ENCODE results near the gene RNU7-1. TPM values are rescaled to one million over a fixed set of nuclear protein-coding genes. Genes with fewer than 3 reads are reported as not detected.

RNU7-1 gene
- total RNA-seq, 1 donor from 2014 or later, result not detected

DNA sequence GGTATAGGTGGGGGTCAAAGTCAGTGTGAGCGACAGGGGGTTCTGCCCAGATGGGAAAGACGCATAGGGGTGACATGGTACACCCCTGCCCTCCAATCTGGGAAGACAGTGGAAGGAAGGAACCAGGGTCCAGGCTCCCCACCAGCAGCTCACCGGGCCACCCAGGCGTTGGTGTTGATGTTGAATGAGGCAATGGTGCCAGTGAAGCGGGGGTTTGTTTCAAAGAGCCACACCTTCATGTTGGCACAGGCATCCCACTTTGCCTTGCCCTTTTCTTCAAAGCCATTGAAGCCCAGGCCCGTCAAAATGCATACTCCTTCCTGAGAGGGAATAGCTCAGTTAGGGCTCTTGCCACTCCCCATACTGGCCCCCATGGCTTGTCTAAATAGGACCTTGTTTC, 34.6 kb downstream of the RNU7-1 start:
- DNase-seq, result no peak
- CTCF ChIA-PET, result no interaction called here
- Mint-ChIP-seq H3K27ac (no peak overlapping the region), H3K4me3 (no peak overlapping the region), H3K9me3 (no peaks in the 10 kb centered on the region), H3K4me1 (no peaks in the 10 kb centered on the region), H3K36me3 (ENCODE audit: low read depth) (peaks cover 86% of the 10 kb centered on the region), H3K27me3 (no peaks in the 10 kb centered on the region)
- no peak for ATAC-seq (ENCODE audit: low read depth)
- TF ChIP-seq, protein P1, sequence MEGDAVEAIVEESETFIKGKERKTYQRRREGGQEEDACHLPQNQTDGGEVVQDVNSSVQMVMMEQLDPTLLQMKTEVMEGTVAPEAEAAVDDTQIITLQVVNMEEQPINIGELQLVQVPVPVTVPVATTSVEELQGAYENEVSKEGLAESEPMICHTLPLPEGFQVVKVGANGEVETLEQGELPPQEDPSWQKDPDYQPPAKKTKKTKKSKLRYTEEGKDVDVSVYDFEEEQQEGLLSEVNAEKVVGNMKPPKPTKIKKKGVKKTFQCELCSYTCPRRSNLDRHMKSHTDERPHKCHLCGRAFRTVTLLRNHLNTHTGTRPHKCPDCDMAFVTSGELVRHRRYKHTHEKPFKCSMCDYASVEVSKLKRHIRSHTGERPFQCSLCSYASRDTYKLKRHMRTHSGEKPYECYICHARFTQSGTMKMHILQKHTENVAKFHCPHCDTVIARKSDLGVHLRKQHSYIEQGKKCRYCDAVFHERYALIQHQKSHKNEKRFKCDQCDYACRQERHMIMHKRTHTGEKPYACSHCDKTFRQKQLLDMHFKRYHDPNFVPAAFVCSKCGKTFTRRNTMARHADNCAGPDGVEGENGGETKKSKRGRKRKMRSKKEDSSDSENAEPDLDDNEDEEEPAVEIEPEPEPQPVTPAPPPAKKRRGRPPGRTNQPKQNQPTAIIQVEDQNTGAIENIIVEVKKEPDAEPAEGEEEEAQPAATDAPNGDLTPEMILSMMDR (IDR thresholded peaks at IDR 0.05), result no peak
- intact Hi-C loops (cut with micrococcal nuclease), result no loop called here
- POLR2A ChIA-PET, result interaction anchor here (0.8 to 1.5 kb wide), 4 partner anchors 34 to 126 kb away, joined by 3 to 4 read pairs (median 4); partner anchors contain the start of genes C12orf57 and RNU7-1

DNA sequence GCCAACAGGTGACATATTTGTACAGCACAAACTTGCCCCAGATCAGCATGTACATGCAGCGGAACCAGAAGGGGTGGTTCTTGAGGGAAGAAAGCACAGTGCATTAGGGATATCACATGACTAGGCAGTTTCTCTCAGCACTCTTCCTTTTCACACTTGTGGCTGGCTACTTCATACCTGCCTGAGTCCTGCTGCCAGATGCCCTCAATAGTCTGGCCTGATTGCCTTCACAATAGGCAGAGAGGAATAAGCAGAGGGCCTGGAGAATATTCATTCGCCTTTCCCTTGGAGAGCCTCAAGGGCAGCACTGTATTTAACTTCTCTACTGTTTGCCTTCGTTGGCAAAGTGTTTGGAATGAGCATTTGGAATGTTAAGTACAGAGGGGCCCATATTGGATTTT, 35.0 kb downstream of the RNU7-1 start:
- no peak overlapping the region for H3K4me3 Mint-ChIP-seq
- no peak for ATAC-seq (ENCODE audit: low read depth)
- DNase-seq, result no peak
- TF ChIP-seq, protein P1 (IDR thresholded peaks at IDR 0.05), result no peak
- no peaks in the 10 kb centered on the region for H3K27me3 Mint-ChIP-seq
- H3K36me3 Mint-ChIP-seq (ENCODE audit: low read depth), result peaks cover 88% of the 10 kb centered on the region
- no peak overlapping the region for H3K27ac Mint-ChIP-seq
- no peaks in the 10 kb centered on the region for H3K4me1 Mint-ChIP-seq
- POLR2A ChIA-PET, result interaction anchor here (1.2 to 1.5 kb wide), 3 partner anchors 35 to 126 kb away, joined by 3 to 4 read pairs (median 3); partner anchors contain the start of genes C12orf57 and RNU7-1
- no peaks in the 10 kb centered on the region for H3K9me3 Mint-ChIP-seq
- intact Hi-C loops (cut with micrococcal nuclease), result no loop called here
- CTCF ChIA-PET, result no interaction called here

- TF ChIP-seq, protein P1 (IDR thresholded peaks at IDR 0.05), result no peak
- H3K36me3 Mint-ChIP-seq (ENCODE audit: low read depth), result peaks cover 84% of the 10 kb centered on the region
- no peaks in the 10 kb centered on the region for H3K27me3 Mint-ChIP-seq
- no peaks in the 10 kb centered on the region for H3K4me1 Mint-ChIP-seq
- ChIA-PET CTCF (no interaction called here), POLR2A (interaction anchor here (1.2 to 1.5 kb wide), 2 partner anchors 35 to 55 kb away, joined by 3 to 4 read pairs; partner anchors contain the start of genes C12orf57 and RNU7-1)
- DNase-seq (no peak), ATAC-seq (ENCODE audit: low read depth) (no peak)
- no peak overlapping the region for H3K4me3 Mint-ChIP-seq
- no peak overlapping the region for H3K27ac Mint-ChIP-seq
- H3K9me3 Mint-ChIP-seq, result no peaks in the 10 kb centered on the region
- intact Hi-C loops (cut with micrococcal nuclease), result no loop called here
Observed at GRCh38 chr12:6979021-6979420, 35.4 kb downstream of the RNU7-1 start.

DNA sequence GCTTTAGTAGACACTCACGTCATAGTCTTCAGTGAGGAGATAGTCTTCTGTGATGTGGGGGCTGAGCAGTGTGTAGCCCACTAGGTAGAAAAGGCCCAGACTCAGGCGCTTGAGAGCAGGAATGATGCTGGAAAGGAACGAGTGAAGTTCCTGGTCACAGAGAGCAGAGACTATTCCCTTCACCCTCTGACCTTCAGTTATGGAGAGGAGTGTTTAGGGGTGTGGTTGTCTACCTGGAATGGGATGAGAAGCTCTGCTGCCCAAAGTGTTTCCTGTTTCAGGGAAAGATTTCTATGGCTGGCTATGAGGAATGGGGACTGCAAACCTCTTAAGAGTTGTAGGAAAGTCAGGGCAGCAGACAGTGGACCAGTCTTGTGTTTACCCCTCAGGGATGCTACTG, 35.8 kb downstream of the RNU7-1 start:
- ChIA-PET CTCF (no interaction called here), POLR2A (interaction anchor here (1.2 to 1.5 kb wide), 2 partner anchors 36 to 56 kb away, joined by 3 to 4 read pairs; partner anchors contain the start of genes C12orf57 and RNU7-1)
- no peaks in the 10 kb centered on the region for H3K9me3 Mint-ChIP-seq
- intact Hi-C loops (cut with micrococcal nuclease), result no loop called here
- ATAC-seq (ENCODE audit: low read depth) (no peak), DNase-seq (no peak)
- no peak overlapping the region for H3K27ac Mint-ChIP-seq
- H3K4me3 Mint-ChIP-seq, result no peak overlapping the region
- no peaks in the 10 kb centered on the region for H3K4me1 Mint-ChIP-seq
- TF ChIP-seq, protein P1 (IDR thresholded peaks at IDR 0.05), result no peak
- H3K27me3 Mint-ChIP-seq, result no peaks in the 10 kb centered on the region
- peaks cover 81% of the 10 kb centered on the region for H3K36me3 Mint-ChIP-seq (ENCODE audit: low read depth)

DNA sequence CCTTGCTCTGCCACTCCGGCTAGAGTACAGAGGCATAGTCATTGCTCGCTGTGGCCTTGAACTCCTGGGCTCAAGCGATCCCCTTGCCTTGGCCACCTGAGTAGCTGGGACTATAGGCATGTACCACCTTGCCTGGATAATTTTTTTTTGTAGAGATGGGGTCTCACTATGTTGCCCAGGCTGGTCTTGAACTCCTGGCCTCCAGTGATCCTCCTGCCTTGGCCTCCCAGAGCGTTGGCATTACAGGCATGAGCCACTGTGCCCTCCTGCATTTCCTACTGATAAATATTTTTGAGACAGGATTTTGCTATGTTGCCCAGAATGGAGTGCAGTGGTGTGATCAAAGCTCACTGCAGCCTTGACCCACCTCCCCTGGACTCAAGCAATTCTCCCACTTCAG, 36.5 kb downstream of the RNU7-1 start:
- intact Hi-C loops (cut with micrococcal nuclease), result no loop called here
- H3K27me3 Mint-ChIP-seq, result no peaks in the 10 kb centered on the region
- POLR2A ChIA-PET, result no interaction called here

More for the DNA sequence above, 36.5 kb downstream of the RNU7-1 start:
- no peaks in the 10 kb centered on the region for H3K4me1 Mint-ChIP-seq
- no peak for DNase-seq
- H3K4me3 Mint-ChIP-seq, result no peak overlapping the region
- no peak for ATAC-seq (ENCODE audit: low read depth)
- H3K27ac Mint-ChIP-seq, result no peak overlapping the region
- H3K36me3 Mint-ChIP-seq (ENCODE audit: low read depth), result peaks cover 75% of the 10 kb centered on the region
- CTCF ChIA-PET, result no interaction called here
- TF ChIP-seq, protein P1 (IDR thresholded peaks at IDR 0.05), result no peak
- no peaks in the 10 kb centered on the region for H3K9me3 Mint-ChIP-seq
